ENCODE results near the gene PLLP. TPM values are rescaled to one million over a fixed set of nuclear protein-coding genes. Genes with fewer than 3 reads are reported as not detected.

The PLLP gene
- total RNA-seq, 1 donor from 2014 or later: 0.79 TPM

DNA sequence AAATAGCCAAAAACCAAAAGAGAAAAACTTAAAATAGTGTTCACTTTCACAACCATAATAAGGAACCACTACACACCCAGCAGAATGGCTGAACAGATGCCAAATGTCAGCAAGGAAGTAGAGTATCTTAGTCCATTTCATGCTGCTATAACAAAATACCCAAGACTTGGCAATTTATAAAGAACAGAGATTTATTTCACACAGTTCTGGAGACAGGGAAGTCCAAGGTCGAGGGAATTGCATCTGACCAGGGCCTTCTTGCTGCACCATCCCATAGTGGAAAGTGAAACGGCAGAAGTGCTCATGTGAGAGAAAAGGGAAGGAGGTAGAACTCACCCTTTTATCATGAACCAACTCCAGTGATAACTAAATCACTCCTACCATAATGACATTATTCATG lies 40.3 kb upstream of the PLLP start:
- DNase-seq (ENCODE audit: low read depth, low spot score): no peak
- TF ChIP-seq, protein P1, sequence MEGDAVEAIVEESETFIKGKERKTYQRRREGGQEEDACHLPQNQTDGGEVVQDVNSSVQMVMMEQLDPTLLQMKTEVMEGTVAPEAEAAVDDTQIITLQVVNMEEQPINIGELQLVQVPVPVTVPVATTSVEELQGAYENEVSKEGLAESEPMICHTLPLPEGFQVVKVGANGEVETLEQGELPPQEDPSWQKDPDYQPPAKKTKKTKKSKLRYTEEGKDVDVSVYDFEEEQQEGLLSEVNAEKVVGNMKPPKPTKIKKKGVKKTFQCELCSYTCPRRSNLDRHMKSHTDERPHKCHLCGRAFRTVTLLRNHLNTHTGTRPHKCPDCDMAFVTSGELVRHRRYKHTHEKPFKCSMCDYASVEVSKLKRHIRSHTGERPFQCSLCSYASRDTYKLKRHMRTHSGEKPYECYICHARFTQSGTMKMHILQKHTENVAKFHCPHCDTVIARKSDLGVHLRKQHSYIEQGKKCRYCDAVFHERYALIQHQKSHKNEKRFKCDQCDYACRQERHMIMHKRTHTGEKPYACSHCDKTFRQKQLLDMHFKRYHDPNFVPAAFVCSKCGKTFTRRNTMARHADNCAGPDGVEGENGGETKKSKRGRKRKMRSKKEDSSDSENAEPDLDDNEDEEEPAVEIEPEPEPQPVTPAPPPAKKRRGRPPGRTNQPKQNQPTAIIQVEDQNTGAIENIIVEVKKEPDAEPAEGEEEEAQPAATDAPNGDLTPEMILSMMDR (conservative IDR thresholded peaks at IDR 0.05): no peak
- Mint-ChIP-seq H3K9me3 (no peaks in the 10 kb centered on the region), H3K4me1 (no peaks in the 10 kb centered on the region), H3K36me3 (ENCODE audit: low read depth) (no peaks in the 10 kb centered on the region), H3K27me3 (ENCODE audit: low read depth) (peaks cover 2% of the 10 kb centered on the region), H3K4me3 (no peak overlapping the region), H3K27ac (ENCODE audit: unreplicated experiment) (no peak overlapping the region)

DNA sequence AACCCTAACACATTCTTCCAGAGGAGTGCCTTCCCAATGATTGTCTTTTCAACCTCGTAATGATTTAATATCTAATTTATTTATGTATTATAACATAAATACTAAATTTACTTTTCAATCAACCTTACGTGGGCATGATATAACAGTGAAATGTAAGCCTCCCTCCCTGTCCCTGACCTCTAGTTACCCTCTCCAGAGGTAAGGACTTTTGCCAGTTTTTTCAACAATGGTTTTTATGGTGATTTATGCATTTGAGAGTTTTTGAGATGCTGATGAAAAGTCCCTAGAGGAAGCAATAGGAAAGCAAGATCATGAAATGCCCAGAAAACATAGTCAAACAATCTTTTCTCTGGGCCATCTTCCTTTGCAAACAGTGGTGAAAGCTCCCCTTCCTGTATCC lies 35.2 kb upstream of the PLLP start:
- DNase-seq (ENCODE audit: low read depth, low spot score): no peak
- H3K27ac Mint-ChIP-seq (ENCODE audit: unreplicated experiment): no peak overlapping the region
- H3K4me3 Mint-ChIP-seq: no peak overlapping the region
- peaks cover 4% of the 10 kb centered on the region for H3K4me1 Mint-ChIP-seq
- H3K27me3 Mint-ChIP-seq (ENCODE audit: low read depth): no peaks in the 10 kb centered on the region
- no peaks in the 10 kb centered on the region for H3K9me3 Mint-ChIP-seq
- TF ChIP-seq, protein P1 (conservative IDR thresholded peaks at IDR 0.05): no peak
- no peaks in the 10 kb centered on the region for H3K36me3 Mint-ChIP-seq (ENCODE audit: low read depth)

DNA sequence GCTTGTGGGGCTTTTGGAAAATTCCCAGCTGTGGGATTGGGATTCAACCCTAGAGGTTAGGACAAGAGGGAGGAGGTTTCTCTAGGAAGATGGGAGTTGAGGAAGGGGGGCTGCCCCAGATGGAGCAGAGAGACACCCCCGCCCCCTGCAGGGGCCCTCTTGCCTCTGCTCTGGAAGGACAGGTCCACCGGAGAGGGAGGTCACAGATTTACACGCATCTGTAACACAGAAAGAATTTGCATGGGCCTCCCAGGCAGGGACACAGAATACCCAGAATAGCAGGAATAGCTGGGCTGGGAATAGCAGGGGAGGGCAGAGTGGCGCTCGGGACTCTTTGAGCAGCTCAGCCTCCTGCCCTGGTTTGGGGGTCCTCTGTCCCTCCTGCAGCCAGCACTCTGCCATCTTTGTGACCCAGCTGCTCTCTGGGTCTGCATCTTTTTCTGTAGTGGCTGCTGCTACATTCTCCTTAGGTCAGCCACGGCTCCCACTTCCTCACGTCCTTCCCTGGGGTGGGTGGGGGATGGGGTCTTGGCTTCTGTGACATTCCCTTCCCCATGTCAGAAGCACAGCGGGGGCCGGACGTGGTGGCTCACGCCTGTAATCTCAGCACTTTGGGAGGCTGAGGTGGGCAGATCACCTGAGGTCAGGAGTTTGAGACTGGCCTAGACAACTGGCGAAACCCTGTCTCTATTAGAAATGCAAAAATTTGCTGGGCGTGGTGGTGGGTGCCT lies 33.9 kb upstream of the PLLP start:
- DNase-seq (ENCODE audit: low read depth, low spot score): no peak
- Mint-ChIP-seq H3K4me1 (peaks cover 4% of the 10 kb centered on the region), H3K9me3 (no peaks in the 10 kb centered on the region), H3K27ac (ENCODE audit: unreplicated experiment) (no peak overlapping the region), H3K27me3 (ENCODE audit: low read depth) (peaks cover 3% of the 10 kb centered on the region), H3K4me3 (no peak overlapping the region), H3K36me3 (ENCODE audit: low read depth) (no peaks in the 10 kb centered on the region)
- TF ChIP-seq, protein P1 (conservative IDR thresholded peaks at IDR 0.05): no peak

DNA sequence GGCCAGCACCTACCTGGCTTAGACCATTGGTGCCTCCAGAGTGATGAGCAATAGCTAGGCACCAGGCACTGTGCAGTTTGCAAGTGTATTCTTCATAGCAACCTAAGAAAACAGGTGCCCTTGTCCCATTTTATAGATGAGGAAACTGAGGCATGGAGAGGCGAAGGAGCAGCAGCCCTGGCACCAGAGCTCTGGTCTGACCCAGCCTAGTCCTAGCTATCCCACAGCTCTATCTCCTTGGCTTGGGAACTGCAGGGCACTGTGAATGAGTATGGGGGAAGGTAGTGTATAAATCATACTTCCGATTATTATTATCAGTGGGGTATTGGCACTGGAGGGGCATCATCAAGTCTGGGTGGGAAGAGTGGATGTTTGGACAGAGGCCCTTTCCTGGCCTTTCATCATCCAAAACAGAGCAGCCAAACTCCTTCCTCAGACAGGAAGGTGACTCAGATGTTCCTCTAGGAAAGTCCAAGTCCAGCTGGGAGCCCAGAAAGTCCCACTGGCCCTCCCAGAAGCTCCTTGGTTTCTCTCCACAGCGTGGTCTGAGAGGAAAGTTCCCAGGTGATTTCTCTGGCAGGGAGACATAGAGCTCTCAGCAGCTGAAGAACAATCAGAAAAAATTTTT lies 32.0 kb upstream of the PLLP start:
- TF ChIP-seq, protein P1 (conservative IDR thresholded peaks at IDR 0.05): no peak
- Mint-ChIP-seq H3K9me3 (no peaks in the 10 kb centered on the region), H3K36me3 (ENCODE audit: low read depth) (no peaks in the 10 kb centered on the region), H3K27me3 (ENCODE audit: low read depth) (peaks cover 11% of the 10 kb centered on the region), H3K27ac (ENCODE audit: unreplicated experiment) (no peak overlapping the region), H3K4me1 (peaks cover 4% of the 10 kb centered on the region), H3K4me3 (no peak overlapping the region)
- no peak for DNase-seq (ENCODE audit: low read depth, low spot score)

DNA sequence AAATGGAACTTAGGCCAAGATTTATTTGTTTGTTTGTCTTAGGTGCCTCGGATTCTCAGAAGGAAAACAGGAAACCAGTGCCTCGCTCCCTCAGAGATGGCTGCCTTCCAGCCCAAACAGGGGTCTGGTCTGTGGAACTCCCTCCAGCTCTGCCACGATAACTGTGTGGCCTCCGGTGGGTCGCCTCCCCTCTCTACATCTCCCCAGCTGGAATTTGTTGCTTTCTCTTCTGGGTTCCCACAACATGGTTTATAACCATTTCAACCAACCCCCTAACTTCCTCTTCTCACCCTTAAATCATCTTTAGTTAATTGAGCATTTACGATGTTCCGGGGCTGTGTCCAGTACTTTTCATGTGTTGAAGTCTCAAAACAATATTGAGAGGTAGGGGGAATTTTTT lies 30.9 kb upstream of the PLLP start:
- Mint-ChIP-seq H3K4me3 (no peak overlapping the region), H3K9me3 (no peaks in the 10 kb centered on the region), H3K36me3 (ENCODE audit: low read depth) (no peaks in the 10 kb centered on the region), H3K27me3 (ENCODE audit: low read depth) (peaks cover 11% of the 10 kb centered on the region), H3K4me1 (peaks cover 4% of the 10 kb centered on the region), H3K27ac (ENCODE audit: unreplicated experiment) (no peak overlapping the region)
- TF ChIP-seq, protein P1 (conservative IDR thresholded peaks at IDR 0.05): no peak
- DNase-seq (ENCODE audit: low read depth, low spot score): no peak
